ENCODE data around the gene PIGX.
"Not testable (repeated sequence)": the region's sequence is repeated elsewhere in the genome, so short reads cannot be mapped to it uniquely, and the experiment has no call there.

PIGX gene

DNA sequence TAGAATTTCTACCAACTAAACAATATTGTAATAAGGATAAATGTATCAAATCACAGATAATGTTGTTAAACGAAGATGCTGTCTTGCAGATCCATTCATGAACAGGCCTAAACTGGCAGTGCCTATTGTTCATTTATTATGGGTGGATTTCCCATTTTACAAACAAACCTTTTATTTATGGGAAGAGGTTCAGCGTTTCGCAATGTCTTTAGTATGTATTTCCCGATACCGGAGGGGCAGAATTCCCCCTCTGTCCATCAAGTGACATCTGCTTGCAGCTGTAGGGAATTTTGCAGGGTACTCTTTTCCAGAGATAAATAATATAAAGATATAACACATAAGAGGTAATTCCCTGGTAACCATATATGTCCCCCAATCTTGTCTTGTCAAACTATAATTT, 5.8 kb upstream of the PIGX start:
- no peak for DNase-seq (ENCODE audit: low read depth)

- no peak for DNase-seq (ENCODE audit: low read depth)
These were observed 5.4 kb upstream of the PIGX start for GRCh38 chr3:196706731-196707130.

GRCh38 chr3:196707566-196707965, 4.6 kb upstream of the PIGX start:
- no peak for DNase-seq (ENCODE audit: low read depth)

- DNase-seq (ENCODE audit: low read depth) = no peak
These were observed 3.7 kb upstream of the PIGX start for GRCh38 chr3:196708467-196708866.

DNA sequence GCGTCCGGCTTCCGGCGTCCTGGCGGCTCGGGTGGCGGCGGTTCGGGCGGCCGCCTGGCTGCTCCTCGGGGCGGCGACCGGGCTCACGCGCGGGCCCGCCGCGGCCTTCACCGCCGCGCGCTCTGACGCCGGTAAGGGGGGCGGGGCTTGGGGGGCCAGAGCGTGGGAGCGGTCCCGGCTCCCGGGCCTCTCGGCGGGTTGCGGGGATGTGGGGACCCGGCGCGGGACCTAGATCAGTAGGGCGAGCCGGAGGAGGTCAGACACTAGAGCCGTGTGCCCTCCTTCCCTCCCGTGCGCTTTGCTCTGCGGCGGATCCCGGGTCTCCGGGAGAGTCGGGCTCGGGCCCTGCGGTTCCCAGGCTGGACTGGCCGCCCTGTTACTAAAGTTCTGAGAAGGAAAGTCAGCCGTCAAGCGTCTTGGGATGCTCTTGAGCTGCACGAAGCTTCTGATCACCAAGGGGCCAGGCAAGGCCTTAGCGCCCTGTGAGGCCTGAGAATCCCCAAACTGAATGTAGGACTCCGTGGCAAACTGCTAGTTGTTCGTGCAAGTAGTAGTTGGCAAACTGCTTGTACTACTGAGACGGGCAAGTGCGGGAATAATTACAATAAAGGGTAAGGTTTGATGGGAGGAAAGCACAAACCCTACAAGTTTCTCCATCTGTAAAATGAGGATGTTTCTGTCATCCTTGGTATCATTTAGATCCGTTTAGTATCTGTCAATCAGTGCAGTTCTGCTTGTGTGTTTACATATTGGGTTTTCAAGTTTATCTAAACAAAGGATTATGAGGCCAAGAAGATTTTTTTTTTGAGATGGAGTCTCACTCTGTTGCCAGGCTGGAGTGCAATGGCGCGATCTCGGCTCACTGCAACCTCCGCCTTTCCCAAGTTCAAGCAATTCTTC, 587 bp downstream of the PIGX start:
- peak; percentile 69 for DNase-seq (ENCODE audit: low read depth)

DNA sequence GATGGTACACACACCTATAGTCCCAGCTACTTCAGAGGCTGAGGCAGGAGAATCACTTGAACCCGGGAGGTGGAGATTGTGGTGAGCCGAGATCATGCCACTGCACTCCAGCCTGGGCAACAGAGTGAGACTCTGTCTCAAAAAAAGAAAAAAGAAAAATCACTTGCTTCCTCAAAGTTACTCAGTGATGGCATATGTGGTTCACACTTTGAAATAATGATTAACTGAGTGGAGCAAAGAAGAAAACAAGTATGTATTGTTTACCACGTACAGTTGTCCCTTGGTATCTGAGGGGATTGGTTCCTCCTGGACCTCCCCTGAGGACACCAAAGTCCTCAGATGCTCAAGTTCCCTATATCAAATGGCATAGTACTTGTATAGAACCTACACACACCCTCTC, 5.0 kb downstream of the PIGX start:
- DNase-seq (ENCODE audit: low read depth) = not testable (repeated sequence)

- no peak for DNase-seq (ENCODE audit: low read depth)
These were observed 8.9 kb downstream of the PIGX start for GRCh38 chr3:196721097-196721496.

GRCh38 chr3:196726788-196727675, 14.9 kb downstream of the PIGX start:
- peak; percentile 68 for DNase-seq (ENCODE audit: low read depth)

DNA sequence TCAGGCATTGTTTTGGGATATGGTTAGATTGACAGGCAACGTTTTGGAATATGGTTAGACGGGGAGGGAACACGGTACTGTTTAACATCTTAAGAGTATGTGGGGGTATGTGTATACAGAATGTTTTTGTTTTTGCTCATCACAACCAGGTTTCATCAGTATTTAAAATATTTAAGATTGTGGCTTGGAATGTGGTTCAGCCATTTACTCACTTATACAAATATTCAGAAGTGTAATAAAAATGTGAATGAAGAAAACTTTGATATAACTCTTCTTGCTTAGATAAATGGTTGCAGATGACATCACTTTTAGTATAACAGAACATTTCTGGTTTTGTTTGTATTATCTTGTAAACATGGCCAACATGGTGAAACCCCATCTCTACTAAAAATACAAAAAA, 23.6 kb downstream of the PIGX start:
- peak; percentile 74 for DNase-seq (ENCODE audit: low read depth)

- DNase-seq (ENCODE audit: low read depth) = no peak
These were observed 24.6 kb downstream of the PIGX start for GRCh38 chr3:196736670-196737374.

DNA sequence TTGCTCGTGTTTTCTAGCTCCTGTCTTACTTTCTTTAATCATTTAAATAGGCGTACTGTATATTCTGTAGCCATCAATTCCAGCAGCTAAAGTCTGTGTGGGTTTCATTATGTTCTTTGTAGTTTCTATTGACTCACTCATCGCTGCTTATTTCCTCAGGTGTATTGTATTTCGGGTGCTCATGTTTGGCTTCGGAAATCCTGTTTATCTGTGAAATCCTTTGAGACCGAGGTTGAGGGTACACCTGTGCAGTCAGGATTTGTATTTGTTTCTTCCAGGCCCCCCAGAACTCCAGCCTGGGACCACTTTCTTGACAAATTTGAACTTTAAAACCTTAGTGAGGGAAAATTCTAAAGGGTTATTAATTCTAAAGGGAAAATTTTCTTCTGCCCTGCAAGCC, 25.5 kb downstream of the PIGX start:
- DNase-seq (ENCODE audit: low read depth) = no peak

DNA sequence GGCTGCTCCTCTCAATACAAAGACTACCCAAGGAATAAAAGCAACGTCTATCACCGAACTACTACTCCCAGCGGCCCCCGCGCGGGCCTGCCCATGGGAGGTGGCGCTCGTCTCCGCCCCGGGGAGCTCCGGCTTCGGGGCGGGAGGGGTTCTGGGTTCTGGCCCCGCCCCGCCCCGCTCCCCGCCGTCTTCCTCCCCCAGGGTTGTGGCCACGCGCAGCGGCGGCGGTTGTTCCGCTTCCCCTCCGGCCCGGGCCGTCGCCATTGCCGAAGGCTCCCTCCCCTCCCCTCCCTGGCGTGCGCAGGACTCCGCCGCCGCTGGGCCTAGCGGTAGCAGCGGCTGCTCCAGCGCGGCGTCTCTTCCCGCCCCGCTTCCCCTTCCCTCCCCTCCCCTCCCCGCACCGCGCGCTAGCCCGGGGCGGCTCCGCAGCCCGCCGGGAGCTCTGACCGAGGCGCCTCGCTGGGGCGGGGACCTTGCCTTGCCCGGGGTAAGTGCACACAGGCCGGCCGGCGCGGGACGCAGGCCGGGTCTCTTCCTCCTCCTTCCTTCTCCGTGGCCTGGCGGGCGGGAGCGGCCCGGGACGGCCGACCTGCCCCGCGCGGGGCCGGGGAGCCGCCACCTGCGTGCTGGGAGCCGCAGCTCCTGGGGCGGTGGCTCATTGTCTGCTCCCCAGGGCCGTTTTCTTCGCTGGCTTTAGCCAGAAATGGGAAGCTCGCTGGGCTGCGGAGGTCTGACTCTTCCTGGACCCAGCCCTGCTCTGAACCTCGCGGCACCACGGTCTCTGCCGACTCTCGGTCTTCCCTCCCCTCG, 27.7 kb downstream of the PIGX start, which contains the start of gene PAK2:
Gene PAK2, plus strand, starts transcription at position 187 of the 810 bp plus-strand sequence. CDS start 42,790 bp downstream, outside the sequence.
- peak; percentile 89 for DNase-seq (ENCODE audit: low read depth)

- DNase-seq (ENCODE audit: low read depth) = peak; percentile 65
These were observed 28.5 kb downstream of the PIGX start for GRCh38 chr3:196740481-196741248.

GRCh38 chr3:196741249-196741889, 29.2 kb downstream of the PIGX start:
- no peak for DNase-seq (ENCODE audit: low read depth)

DNA sequence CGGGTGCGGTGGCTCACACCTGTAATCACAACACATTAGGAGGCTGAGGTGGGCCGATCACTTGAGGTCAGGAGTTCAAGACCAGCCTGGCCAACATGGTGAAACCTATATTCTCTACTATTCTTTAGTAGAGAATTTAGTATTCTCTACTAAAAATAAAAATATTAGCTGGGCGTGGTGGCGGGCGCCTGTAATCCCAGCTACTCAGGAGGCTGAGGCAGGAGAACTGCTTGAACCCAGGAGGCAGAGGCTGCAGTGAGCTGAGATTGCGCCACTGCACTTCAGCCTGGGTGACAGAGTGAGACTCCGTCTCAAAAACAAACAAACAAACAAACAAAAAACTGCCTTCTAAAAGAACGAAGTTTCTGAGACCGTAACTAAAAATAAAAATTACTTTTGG, 31.4 kb downstream of the PIGX start:
- not testable (repeated sequence) for DNase-seq (ENCODE audit: low read depth)

DNA sequence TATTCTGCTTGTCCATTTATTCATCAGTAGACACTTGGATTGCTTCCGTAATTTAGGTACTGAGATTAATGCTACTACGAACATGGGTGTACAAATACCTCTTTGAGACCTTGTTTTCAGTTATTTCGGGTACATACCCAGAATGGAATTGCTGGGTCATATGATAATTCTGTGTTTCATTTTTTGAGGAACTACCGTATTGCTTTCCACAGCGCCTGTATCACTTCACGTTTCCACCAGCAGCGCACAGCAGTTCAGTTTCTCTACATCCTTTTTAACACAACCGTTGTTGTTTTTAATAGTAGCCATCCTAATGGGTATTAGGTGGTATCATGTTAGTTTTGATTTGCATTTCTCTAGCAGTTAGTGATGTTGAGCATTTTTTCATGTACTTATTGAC, 36.9 kb downstream of the PIGX start:
- no peak for DNase-seq (ENCODE audit: low read depth)

GRCh38 chr3:196753201-196753600, 41.0 kb downstream of the PIGX start:
- no peak for DNase-seq (ENCODE audit: low read depth)

DNA sequence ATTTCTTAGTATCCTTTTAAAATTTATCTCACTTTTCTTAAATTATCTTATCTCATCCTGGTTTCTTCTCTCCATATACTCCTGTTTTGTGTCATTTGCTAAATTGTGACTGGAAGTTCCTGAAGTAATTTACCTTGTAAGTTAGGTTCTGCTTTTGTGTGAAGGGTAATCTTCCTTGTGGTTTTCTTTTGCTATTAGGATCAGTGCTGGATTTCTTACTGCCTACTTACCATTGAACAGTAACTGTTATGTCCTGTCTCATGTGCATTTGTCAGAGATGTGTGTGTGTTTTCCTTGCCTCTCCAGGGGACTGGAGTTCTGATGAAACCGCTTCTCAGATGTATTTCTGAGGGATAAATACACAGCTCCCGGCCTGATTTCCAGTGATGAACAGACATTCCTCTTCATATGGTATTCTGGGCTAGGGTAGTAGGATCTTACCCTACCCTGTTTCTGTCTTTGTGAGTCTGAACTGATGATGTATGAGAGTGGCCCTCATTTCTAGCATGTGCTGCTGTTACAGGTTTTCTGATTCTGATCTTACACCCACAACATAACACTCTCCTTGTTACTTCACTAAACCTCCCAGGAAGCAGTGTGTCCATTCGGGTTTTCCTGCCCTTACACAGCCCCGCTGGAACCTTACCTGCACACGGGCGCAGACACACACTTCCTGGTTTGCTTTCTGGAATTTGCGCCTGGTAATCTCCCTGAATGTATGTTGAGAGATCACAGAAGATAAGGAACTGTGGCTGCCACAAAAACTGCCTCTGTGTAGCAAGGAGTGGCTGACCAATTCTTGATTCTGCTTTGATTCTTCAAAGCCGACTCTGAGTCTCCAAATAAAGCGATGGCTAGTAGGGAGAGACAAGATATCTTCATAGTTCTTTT, 42.2 kb downstream of the PIGX start:
- DNase-seq (ENCODE audit: low read depth) = no peak

DNA sequence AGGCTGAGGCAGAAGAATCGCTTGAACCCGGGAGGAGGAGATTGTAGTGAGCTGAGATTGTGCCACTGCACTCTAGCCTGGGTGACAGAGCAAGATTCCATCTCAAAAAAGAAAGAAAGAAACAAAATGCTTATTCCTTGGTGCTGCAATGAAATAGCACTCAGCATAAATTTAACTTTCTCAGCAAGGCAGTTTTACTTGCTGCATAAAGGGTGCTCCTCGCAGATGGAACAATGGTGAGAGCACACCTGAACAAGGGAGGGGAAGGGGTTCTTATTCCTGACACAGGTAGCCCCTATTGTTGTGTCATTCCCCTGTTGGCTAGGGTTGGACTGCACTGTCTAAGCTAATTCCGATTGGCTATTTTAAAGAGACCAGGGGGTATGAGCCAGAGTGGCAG, 44.6 kb downstream of the PIGX start:
- DNase-seq (ENCODE audit: low read depth) = no peak

Data from EH (cell line).